Inferior parietal cortex (tissue), 1 donor: ENCODE results near the gene VASN.
A peak's percentile ranks its signal among the peaks of the same experiment; 100 is the strongest.

ENCODE experiments used
- DNase-seq: peaks from one replicate; pipeline ENCODE4 v3.0.0-alpha.2; 2016; ENCODE audit errors: extremely low spot score

The VASN gene

GRCh38 chr16:4372001-4372577, 441 bp downstream of the VASN start:
- no peak for DNase-seq

- no peak for DNase-seq
Observed at GRCh38 chr16:4372578-4373355, 1.1 kb downstream of the VASN start.

- DNase-seq = no peak
Observed at GRCh38 chr16:4373356-4373908, 1.8 kb downstream of the VASN start.

- no peak for DNase-seq
Observed at GRCh38 chr16:4373909-4374742, 2.5 kb downstream of the VASN start.

GRCh38 chr16:4375717-4376116, 4.1 kb downstream of the VASN start:
- no peak for DNase-seq

- DNase-seq = peak; percentile 58
Observed at GRCh38 chr16:4376126-4376892, 4.7 kb downstream of the VASN start.

GRCh38 chr16:4376893-4377572, 5.4 kb downstream of the VASN start:
- no peak for DNase-seq

- no peak for DNase-seq
Observed at GRCh38 chr16:4377573-4378154, 6.0 kb downstream of the VASN start.

GRCh38 chr16:4378161-4378666, 6.6 kb downstream of the VASN start:
- no peak for DNase-seq

GRCh38 chr16:4378999-4379690, 7.5 kb downstream of the VASN start:
- DNase-seq = no peak

- DNase-seq = no peak
Observed at GRCh38 chr16:4380119-4381063, 8.7 kb downstream of the VASN start.

- no peak for DNase-seq
Observed at GRCh38 chr16:4381072-4381934, 9.7 kb downstream of the VASN start.

GRCh38 chr16:4381935-4382794, 10.5 kb downstream of the VASN start:
- DNase-seq = no peak

- no peak for DNase-seq
Observed at GRCh38 chr16:4382795-4383357, 11.2 kb downstream of the VASN start.

GRCh38 chr16:4383591-4384444, 12.2 kb downstream of the VASN start:
- no peak for DNase-seq
